ENCODE data around the gene LGALS3.

DNA sequence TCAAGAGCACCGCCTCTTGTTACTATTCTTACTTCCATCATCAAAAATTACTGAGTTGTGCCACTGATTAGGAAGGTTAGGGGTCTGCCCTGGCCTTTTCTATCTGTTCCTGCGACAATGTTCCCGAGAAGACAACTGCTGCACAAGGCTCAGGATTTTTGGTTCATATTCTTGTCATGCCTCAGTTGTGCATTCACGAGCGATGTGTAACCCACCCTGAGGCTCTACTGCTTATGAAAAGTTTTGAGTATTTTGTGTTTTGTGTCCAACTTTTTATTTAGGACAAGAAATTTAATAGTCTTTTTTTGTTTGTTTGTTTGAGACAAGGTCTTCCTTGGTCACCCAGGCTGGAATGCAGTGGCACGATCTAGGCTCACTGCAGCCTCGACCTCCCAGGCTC is 23.1 kb upstream of the LGALS3 start:
- TF ChIP-seq, protein P1, sequence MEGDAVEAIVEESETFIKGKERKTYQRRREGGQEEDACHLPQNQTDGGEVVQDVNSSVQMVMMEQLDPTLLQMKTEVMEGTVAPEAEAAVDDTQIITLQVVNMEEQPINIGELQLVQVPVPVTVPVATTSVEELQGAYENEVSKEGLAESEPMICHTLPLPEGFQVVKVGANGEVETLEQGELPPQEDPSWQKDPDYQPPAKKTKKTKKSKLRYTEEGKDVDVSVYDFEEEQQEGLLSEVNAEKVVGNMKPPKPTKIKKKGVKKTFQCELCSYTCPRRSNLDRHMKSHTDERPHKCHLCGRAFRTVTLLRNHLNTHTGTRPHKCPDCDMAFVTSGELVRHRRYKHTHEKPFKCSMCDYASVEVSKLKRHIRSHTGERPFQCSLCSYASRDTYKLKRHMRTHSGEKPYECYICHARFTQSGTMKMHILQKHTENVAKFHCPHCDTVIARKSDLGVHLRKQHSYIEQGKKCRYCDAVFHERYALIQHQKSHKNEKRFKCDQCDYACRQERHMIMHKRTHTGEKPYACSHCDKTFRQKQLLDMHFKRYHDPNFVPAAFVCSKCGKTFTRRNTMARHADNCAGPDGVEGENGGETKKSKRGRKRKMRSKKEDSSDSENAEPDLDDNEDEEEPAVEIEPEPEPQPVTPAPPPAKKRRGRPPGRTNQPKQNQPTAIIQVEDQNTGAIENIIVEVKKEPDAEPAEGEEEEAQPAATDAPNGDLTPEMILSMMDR (IDR thresholded peaks at IDR 0.05; ENCODE audit: low read depth, low read length, missing input control): no peak
- TF ChIP-seq FOXA1 (IDR thresholded peaks at IDR 0.05): no peak
- TF ChIP-seq, protein P2, sequence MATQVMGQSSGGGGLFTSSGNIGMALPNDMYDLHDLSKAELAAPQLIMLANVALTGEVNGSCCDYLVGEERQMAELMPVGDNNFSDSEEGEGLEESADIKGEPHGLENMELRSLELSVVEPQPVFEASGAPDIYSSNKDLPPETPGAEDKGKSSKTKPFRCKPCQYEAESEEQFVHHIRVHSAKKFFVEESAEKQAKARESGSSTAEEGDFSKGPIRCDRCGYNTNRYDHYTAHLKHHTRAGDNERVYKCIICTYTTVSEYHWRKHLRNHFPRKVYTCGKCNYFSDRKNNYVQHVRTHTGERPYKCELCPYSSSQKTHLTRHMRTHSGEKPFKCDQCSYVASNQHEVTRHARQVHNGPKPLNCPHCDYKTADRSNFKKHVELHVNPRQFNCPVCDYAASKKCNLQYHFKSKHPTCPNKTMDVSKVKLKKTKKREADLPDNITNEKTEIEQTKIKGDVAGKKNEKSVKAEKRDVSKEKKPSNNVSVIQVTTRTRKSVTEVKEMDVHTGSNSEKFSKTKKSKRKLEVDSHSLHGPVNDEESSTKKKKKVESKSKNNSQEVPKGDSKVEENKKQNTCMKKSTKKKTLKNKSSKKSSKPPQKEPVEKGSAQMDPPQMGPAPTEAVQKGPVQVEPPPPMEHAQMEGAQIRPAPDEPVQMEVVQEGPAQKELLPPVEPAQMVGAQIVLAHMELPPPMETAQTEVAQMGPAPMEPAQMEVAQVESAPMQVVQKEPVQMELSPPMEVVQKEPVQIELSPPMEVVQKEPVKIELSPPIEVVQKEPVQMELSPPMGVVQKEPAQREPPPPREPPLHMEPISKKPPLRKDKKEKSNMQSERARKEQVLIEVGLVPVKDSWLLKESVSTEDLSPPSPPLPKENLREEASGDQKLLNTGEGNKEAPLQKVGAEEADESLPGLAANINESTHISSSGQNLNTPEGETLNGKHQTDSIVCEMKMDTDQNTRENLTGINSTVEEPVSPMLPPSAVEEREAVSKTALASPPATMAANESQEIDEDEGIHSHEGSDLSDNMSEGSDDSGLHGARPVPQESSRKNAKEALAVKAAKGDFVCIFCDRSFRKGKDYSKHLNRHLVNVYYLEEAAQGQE (IDR thresholded peaks at IDR 0.05): no peak
- no peak for TF ChIP-seq RAD21 (IDR thresholded peaks at IDR 0.05)
- TF ChIP-seq, protein P3, sequence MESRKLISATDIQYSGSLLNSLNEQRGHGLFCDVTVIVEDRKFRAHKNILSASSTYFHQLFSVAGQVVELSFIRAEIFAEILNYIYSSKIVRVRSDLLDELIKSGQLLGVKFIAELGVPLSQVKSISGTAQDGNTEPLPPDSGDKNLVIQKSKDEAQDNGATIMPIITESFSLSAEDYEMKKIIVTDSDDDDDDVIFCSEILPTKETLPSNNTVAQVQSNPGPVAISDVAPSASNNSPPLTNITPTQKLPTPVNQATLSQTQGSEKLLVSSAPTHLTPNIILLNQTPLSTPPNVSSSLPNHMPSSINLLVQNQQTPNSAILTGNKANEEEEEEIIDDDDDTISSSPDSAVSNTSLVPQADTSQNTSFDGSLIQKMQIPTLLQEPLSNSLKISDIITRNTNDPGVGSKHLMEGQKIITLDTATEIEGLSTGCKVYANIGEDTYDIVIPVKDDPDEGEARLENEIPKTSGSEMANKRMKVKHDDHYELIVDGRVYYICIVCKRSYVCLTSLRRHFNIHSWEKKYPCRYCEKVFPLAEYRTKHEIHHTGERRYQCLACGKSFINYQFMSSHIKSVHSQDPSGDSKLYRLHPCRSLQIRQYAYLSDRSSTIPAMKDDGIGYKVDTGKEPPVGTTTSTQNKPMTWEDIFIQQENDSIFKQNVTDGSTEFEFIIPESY (IDR thresholded peaks at IDR 0.05): no peak
- TF ChIP-seq, protein P4, sequence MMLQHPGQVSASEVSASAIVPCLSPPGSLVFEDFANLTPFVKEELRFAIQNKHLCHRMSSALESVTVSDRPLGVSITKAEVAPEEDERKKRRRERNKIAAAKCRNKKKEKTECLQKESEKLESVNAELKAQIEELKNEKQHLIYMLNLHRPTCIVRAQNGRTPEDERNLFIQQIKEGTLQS (IDR thresholded peaks at IDR 0.05): no peak
- TF ChIP-seq YY1 (IDR thresholded peaks at IDR 0.05): no peak
- TF ChIP-seq HNF4G (IDR thresholded peaks at IDR 0.05): no peak
- TF ChIP-seq, protein P5, sequence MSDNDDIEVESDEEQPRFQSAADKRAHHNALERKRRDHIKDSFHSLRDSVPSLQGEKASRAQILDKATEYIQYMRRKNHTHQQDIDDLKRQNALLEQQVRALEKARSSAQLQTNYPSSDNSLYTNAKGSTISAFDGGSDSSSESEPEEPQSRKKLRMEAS (IDR thresholded peaks at IDR 0.05): no peak
- no peak for TF ChIP-seq EGR1 (IDR thresholded peaks at IDR 0.05; ENCODE audit: low read depth in 2 of 2)
- TF ChIP-seq GABPA (IDR thresholded peaks at IDR 0.05 in 1 of 2, conservative IDR thresholded peaks at IDR 0.05 in 1 of 2): no peak
